Measurements from ENCODE around the gene CA5A. TPM values are rescaled to one million over a fixed set of nuclear protein-coding genes. Genes with fewer than 3 reads are reported as not detected.
"Not testable (repeated sequence)": the region's sequence is repeated elsewhere in the genome, so short reads cannot be mapped to it uniquely, and the experiment has no call there.

CA5A gene
- polyA plus RNA-seq, 1 donor, result 0.03 TPM

DNA sequence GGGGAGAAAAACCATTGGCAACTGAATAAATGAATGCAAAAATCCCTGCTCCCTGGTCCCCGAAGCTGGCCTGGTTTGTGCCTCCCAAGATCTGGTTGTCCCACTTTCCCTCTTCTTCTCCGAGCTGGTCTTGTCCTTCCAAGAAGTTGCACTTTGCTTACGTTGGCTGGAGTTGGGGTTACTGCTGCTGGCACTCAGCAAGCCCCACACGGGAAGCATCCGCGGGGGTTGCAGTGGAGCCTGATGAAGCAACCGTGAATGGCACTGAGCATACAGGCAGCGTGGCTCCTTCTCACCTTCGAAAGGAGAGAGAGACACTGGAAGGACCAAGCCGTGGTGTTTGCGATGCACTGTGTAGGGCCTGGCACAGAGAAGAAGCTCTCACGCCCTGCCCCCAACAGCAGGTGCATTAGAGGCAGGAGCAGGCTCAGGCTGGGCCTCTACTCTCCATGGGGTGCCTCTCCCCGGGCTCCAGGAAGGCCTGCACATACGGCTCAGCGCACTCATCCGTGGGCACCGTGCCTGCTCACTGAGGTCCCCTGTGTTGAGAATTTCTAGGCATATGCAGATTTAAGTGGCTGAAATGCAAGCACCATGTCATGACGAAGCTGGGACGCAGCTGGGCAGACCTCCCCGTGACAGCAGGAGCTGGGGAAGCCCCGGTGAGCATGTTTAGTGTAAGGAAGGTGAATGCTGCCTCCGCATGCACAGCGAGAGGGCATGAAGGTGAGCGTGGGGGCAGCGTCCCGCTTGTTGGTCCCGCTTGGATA lies 12.1 kb downstream of the CA5A start:
- no peak overlapping the region for H3K4me3 ChIP-seq (ENCODE audit: low read length)
- no CpG with 5 or more reads among the region's 27 CpGs for WGBS (ENCODE audit: insufficient coverage, low lambda C conversion rate)
- no peaks in the 10 kb centered on the region for H3K4me1 ChIP-seq (ENCODE audit: control insufficient read depth, insufficient read depth, low read length)
- no peak for DNase-seq
- peaks cover 4% of the 10 kb centered on the region for H3K27me3 ChIP-seq (ENCODE audit: control insufficient read depth, insufficient read depth, low read length)
- H3K9me3 ChIP-seq (ENCODE audit: control insufficient read depth, low read depth, low read length), result no peaks in the 10 kb centered on the region
- no peak overlapping the region for H3K27ac ChIP-seq (ENCODE audit: low read length)
- no peaks in the 10 kb centered on the region for H3K36me3 ChIP-seq (ENCODE audit: control insufficient read depth, insufficient read depth, low read length)

DNA sequence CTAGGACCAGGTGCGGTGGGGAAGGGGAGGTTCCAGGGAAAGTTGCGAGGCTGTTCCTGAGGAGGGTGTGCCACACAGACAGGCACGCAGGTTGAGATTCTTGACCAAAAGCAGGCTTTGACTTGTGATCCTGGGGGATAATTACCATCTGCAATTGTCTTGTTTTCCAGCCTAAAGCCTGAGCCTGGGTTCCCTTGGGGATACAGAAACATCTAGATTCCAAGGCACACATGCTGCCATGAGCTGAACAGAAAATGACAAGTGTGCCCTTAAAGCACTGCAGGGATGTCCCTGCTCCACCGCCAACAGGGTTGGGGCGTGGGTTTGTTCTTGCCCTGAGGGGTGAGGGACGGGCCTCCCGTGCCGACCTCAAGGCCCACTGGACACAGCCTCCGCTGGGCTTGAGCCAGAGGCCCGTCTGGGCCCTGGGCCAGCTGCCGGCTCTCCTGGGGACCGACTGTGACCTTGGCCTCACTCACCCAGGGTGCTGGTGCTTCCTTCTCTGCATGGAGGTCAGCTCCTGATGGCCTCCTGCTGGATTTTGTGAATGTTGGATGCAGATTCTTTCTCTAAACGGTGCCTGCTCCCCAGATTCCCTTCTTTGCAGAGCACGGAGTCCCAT lies 14.0 kb downstream of the CA5A start:
- no peak for DNase-seq
- Histone ChIP-seq H3K27me3 (ENCODE audit: control insufficient read depth, insufficient read depth, low read length) (peaks cover 4% of the 10 kb centered on the region), H3K36me3 (ENCODE audit: control insufficient read depth, insufficient read depth, low read length) (no peaks in the 10 kb centered on the region), H3K4me3 (ENCODE audit: low read length) (no peak overlapping the region), H3K4me1 (ENCODE audit: control insufficient read depth, insufficient read depth, low read length) (no peaks in the 10 kb centered on the region), H3K9me3 (ENCODE audit: control insufficient read depth, low read depth, low read length) (no peaks in the 10 kb centered on the region), H3K27ac (ENCODE audit: low read length) (no peak overlapping the region)
- no CpG with 5 or more reads among the region's 14 CpGs for WGBS (ENCODE audit: insufficient coverage, low lambda C conversion rate)

DNA sequence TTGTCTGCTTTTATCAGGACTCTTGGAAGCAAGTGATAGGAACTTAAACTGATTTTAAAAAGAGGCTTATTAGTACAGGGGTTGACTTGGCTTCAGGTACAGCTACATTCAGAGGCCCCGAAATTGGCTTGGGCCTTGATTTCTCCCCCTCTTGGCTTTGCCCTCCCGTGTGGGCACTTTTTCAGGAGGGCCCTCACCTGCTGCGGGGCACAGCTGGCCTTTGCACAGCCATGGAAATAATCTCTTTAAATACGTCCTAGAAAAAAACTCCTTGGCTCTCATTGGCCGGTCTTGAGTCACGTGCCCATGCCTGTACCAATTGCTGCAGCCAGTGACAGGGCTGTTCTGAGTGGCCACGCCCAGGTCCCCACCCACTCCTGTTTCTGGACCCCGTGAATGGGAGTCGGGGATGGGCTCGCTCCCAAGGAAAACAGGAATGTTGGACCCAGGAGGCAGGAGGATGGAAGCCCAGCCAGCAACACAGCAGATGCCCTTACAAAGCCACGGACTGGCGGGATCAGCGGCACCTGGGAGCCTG lies 15.0 kb downstream of the CA5A start:
- H3K36me3 ChIP-seq (ENCODE audit: control insufficient read depth, insufficient read depth, low read length), result no peaks in the 10 kb centered on the region
- peaks cover 4% of the 10 kb centered on the region for H3K27me3 ChIP-seq (ENCODE audit: control insufficient read depth, insufficient read depth, low read length)
- DNase-seq, result no peak
- no peak overlapping the region for H3K4me3 ChIP-seq (ENCODE audit: low read length)
- WGBS (ENCODE audit: insufficient coverage, low lambda C conversion rate), result no CpG with 5 or more reads among the region's 13 CpGs
- H3K4me1 ChIP-seq (ENCODE audit: control insufficient read depth, insufficient read depth, low read length), result no peaks in the 10 kb centered on the region
- no peak overlapping the region for H3K27ac ChIP-seq (ENCODE audit: low read length)
- no peaks in the 10 kb centered on the region for H3K9me3 ChIP-seq (ENCODE audit: control insufficient read depth, low read depth, low read length)

DNA sequence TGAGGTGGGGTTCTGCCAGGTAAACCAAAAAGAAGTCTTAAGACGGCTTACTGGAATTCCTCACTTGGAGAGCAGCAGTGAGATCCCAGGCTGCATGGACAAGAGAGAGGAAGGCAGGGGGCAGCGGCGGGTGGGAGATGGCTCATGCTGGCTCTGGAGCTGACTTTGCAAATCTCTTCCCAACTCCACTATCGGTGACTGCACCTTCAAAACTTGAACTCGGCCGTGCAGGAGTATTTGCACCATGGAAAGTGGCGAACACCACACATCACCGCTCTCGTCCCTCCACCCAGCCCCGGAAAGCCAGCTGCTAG lies 16.7 kb downstream of the CA5A start:
- no peaks in the 10 kb centered on the region for H3K9me3 ChIP-seq (ENCODE audit: control insufficient read depth, low read depth, low read length)
- H3K36me3 ChIP-seq (ENCODE audit: control insufficient read depth, insufficient read depth, low read length), result no peaks in the 10 kb centered on the region
- H3K4me3 ChIP-seq (ENCODE audit: low read length), result no peak overlapping the region
- no peaks in the 10 kb centered on the region for H3K4me1 ChIP-seq (ENCODE audit: control insufficient read depth, insufficient read depth, low read length)
- DNase-seq, result no peak
- no CpG with 5 or more reads among the region's 10 CpGs for WGBS (ENCODE audit: insufficient coverage, low lambda C conversion rate)
- H3K27me3 ChIP-seq (ENCODE audit: control insufficient read depth, insufficient read depth, low read length), result no peaks in the 10 kb centered on the region
- H3K27ac ChIP-seq (ENCODE audit: low read length), result no peak overlapping the region

DNA sequence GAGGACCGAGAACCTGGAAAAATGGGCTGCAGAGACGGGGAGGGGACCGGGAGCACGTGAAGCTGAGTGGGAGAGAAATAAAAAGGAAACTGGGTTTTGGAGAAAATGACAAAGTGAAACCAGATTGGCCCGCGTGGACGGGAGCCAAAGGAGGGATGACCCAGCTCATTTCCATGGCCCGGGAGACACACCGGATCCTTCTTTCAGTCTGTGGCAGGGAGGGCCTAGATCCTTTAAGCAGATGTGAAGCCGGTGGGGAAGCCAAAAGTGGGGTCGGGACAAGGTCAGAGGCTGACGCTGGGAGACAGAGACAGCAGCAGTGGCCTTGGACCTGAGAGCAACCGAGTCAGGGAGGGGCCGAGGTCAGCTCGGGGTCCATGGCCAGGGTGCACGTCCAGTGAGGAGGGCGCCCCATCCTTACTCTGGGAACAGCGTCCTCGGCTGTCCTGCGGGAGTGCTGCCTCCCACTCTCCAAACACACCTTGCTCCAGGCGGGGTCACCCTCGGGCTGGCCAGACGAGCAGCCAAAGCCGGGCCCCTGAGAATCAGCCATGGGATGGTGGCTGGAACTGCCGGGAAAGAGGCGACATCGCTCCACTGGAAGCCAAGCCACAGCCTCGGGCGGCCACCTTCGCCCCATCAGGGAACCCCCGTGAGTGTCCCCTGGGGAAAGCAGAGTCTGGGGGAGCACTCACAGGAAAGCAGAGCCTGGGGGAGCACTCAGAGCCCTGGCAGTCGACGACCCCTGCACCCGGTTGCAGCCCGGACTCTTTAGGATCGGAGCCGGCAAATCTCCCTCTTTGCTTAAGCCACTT lies 17.3 kb downstream of the CA5A start:
- no peak for DNase-seq
- Histone ChIP-seq H3K9me3 (ENCODE audit: control insufficient read depth, low read depth, low read length) (no peaks in the 10 kb centered on the region), H3K36me3 (ENCODE audit: control insufficient read depth, insufficient read depth, low read length) (no peaks in the 10 kb centered on the region), H3K4me1 (ENCODE audit: control insufficient read depth, insufficient read depth, low read length) (no peaks in the 10 kb centered on the region), H3K27ac (ENCODE audit: low read length) (no peak overlapping the region), H3K4me3 (ENCODE audit: low read length) (no peak overlapping the region), H3K27me3 (ENCODE audit: control insufficient read depth, insufficient read depth, low read length) (no peaks in the 10 kb centered on the region)
- 93% methylated on average over 3 of the region's 37 CpGs for WGBS (ENCODE audit: insufficient coverage, low lambda C conversion rate)

DNA sequence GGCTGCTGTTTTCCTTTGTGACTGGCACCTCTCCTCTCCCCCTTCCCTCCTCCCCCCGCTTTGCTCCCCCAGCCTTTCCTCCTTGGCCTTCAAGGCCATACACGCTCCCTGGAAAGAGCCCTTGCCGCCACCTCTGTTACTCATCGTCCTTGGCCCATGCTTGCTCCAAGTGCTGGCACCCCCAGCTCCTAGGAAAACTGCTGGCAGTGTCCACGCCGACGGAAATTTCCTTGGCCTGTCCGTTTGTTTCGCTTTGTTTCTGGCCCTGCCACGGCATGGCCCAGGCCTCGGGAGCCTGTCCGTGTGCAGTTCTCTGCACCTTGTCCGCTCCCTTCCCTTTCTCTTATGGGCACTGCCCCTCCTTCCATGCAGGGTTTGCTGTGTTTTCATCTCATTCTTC lies 18.0 kb downstream of the CA5A start:
- Histone ChIP-seq H3K27me3 (ENCODE audit: control insufficient read depth, insufficient read depth, low read length) (no peaks in the 10 kb centered on the region), H3K36me3 (ENCODE audit: control insufficient read depth, insufficient read depth, low read length) (no peaks in the 10 kb centered on the region), H3K4me3 (ENCODE audit: low read length) (no peak overlapping the region), H3K27ac (ENCODE audit: low read length) (no peak overlapping the region), H3K4me1 (ENCODE audit: control insufficient read depth, insufficient read depth, low read length) (no peaks in the 10 kb centered on the region), H3K9me3 (ENCODE audit: control insufficient read depth, low read depth, low read length) (no peaks in the 10 kb centered on the region)
- no peak for DNase-seq
- WGBS (ENCODE audit: insufficient coverage, low lambda C conversion rate), result no CpG with 5 or more reads among the region's 13 CpGs

DNA sequence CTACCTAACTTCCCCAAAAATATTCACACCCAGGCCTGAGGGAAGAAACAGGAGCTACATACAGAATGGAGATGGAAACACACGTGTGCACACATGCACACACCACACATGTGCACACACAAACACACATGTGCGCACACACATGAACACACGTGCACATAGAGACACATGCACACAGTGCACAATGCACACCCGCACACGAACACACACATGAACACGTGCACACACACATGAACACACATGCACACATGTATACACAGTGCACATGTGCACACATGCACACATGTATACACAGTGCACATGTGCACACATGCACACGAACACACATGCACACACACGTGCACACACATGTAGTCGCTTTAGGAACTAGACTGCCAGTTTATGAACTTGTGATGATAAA lies 18.8 kb downstream of the CA5A start:
- H3K27me3 ChIP-seq (ENCODE audit: control insufficient read depth, insufficient read depth, low read length), result no peaks in the 10 kb centered on the region
- no peaks in the 10 kb centered on the region for H3K9me3 ChIP-seq (ENCODE audit: control insufficient read depth, low read depth, low read length)
- H3K27ac ChIP-seq (ENCODE audit: low read length), result no peak overlapping the region
- H3K36me3 ChIP-seq (ENCODE audit: control insufficient read depth, insufficient read depth, low read length), result no peaks in the 10 kb centered on the region
- no peaks in the 10 kb centered on the region for H3K4me1 ChIP-seq (ENCODE audit: control insufficient read depth, insufficient read depth, low read length)
- H3K4me3 ChIP-seq (ENCODE audit: low read length), result no peak overlapping the region
- DNase-seq, result no peak
- WGBS (ENCODE audit: insufficient coverage, low lambda C conversion rate), result no CpG with 5 or more reads among the region's 9 CpGs

DNA sequence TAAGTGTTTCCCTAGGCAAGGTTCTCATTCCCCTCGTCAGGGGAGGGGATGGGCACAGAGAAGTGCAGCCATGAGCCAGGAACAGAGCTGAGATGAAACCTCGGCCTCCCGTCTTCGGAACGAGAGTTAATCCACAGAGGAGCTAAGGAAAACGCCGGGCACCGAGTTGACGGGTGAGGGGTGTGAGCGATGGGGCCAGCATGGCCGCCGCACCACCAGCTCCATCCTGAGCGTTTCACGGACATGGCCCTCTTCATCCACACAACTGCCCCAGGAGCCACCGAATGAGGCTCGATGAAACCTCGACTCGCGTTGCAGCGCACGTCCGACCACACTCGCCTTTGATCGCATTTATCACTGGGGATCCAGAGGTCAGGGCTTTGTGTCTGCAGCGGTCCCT lies 21.5 kb downstream of the CA5A start:
- 100% methylated on average over 1 of the region's 25 CpGs for WGBS (ENCODE audit: insufficient coverage, low lambda C conversion rate)

DNA sequence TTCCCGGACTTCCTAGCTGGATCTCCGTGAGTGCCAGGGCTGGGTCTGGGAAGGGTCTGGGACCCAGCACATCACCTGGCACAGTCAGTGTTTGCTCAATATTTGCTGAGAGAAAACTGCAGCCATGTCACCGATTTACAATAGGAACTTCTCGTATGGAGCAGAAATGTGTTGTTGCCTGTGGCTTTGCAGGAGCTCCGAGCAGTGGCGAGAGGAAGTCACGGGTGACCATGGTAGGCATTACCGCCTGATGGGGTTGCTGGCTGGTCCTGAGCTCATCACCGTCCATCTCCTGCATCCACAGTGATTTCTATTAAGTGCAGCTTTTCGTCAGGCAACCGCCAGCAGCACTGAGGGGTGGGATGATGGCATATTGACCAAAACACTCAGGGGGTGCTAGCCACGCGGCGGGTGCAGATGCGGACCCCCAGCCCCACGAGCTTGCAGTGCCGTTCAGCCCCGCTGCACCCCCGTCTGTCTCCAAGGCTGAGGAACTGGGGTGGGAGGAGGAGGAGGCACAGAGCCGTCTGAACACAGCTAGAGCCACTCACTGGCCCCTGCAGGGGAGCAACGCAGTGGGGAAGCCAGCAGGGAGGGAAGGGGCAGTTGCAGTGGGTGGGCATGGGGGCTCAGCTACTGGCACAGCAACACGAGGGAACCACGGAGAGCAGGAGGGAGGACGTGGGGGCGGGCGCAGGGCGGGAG lies 22.2 kb downstream of the CA5A start:
- no CpG with 5 or more reads among the region's 27 CpGs for WGBS (ENCODE audit: insufficient coverage, low lambda C conversion rate)
- not testable (repeated sequence) for H3K36me3 ChIP-seq (ENCODE audit: control insufficient read depth, insufficient read depth, low read length); DNase-seq

More for the DNA sequence above, 21.5 kb downstream of the CA5A start:
- Histone ChIP-seq H3K27me3 (ENCODE audit: control insufficient read depth, insufficient read depth, low read length) (no peaks in the 10 kb centered on the region), H3K4me1 (ENCODE audit: control insufficient read depth, insufficient read depth, low read length) (no peaks in the 10 kb centered on the region), H3K9me3 (ENCODE audit: control insufficient read depth, low read depth, low read length) (no peaks in the 10 kb centered on the region), H3K36me3 (ENCODE audit: control insufficient read depth, insufficient read depth, low read length) (no peaks in the 10 kb centered on the region), H3K4me3 (ENCODE audit: low read length) (no peak overlapping the region), H3K27ac (ENCODE audit: low read length) (no peak overlapping the region)
- no peak for DNase-seq

DNA sequence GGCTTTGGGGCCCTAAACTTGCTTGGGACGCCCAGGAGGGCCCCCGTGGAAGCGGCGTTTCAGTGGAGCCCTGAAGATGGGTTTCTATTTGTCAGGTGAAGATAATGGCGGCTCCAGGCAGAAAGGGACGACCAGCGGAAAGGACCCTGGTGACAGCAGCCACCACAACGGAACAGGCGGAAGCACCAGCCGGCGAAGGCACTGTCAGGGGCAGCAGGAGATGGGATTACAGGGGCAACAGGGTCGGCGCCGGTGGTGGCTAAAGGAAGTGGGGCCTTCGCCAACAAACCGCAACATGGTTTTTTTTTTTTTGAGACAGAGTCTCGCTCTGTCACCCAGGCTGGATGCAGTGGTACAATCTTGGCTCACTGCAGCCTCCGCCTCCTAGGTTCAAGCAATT lies 23.6 kb downstream of the CA5A start:
- no CpG with 5 or more reads among the region's 18 CpGs for WGBS (ENCODE audit: insufficient coverage, low lambda C conversion rate)
- not testable (repeated sequence) for H3K9me3 ChIP-seq (ENCODE audit: control insufficient read depth, low read depth, low read length); H3K27ac ChIP-seq (ENCODE audit: low read length); H3K4me3 ChIP-seq (ENCODE audit: low read length); DNase-seq; H3K36me3 ChIP-seq (ENCODE audit: control insufficient read depth, insufficient read depth, low read length); H3K27me3 ChIP-seq (ENCODE audit: control insufficient read depth, insufficient read depth, low read length); H3K4me1 ChIP-seq (ENCODE audit: control insufficient read depth, insufficient read depth, low read length)

More for the DNA sequence above, 22.2 kb downstream of the CA5A start:
- H3K4me3 ChIP-seq (ENCODE audit: low read length); H3K4me1 ChIP-seq (ENCODE audit: control insufficient read depth, insufficient read depth, low read length); H3K27ac ChIP-seq (ENCODE audit: low read length); H3K27me3 ChIP-seq (ENCODE audit: control insufficient read depth, insufficient read depth, low read length); H3K9me3 ChIP-seq (ENCODE audit: control insufficient read depth, low read depth, low read length): not testable (repeated sequence)

All from large intestine (tissue), 3 donors.